ENCODE results near the gene CD209.

DNA sequence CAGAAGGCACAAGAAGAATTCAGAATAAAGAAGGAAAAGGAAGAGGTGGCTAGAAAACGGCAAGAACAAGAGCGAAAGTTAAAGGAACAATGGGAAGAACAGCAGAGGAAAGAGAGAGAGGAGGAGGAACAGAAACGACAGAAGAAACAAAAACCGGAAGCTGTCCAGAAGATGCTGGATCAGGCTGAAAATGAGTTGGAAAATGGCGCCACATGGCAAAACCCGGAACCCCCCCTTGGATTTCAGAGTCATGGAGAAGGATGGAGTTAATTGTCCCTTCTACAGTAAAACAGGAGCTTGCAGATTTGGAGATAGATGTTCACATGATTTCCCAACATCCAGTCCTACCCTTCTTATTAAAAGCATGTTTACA, 6.7 kb downstream of the CD209 start:
- TF ChIP-seq EZH2 (IDR thresholded peaks at IDR 0.05; ENCODE audit: insufficient read depth, poor library complexity, severe bottlenecking) (no peak), EZH2phosphoT487 (IDR thresholded peaks at IDR 0.05; ENCODE audit: insufficient read depth, low read depth) (no peak)

All from GM23248 (cell line).